Measurements from ENCODE around the gene ARL8B.

DNA sequence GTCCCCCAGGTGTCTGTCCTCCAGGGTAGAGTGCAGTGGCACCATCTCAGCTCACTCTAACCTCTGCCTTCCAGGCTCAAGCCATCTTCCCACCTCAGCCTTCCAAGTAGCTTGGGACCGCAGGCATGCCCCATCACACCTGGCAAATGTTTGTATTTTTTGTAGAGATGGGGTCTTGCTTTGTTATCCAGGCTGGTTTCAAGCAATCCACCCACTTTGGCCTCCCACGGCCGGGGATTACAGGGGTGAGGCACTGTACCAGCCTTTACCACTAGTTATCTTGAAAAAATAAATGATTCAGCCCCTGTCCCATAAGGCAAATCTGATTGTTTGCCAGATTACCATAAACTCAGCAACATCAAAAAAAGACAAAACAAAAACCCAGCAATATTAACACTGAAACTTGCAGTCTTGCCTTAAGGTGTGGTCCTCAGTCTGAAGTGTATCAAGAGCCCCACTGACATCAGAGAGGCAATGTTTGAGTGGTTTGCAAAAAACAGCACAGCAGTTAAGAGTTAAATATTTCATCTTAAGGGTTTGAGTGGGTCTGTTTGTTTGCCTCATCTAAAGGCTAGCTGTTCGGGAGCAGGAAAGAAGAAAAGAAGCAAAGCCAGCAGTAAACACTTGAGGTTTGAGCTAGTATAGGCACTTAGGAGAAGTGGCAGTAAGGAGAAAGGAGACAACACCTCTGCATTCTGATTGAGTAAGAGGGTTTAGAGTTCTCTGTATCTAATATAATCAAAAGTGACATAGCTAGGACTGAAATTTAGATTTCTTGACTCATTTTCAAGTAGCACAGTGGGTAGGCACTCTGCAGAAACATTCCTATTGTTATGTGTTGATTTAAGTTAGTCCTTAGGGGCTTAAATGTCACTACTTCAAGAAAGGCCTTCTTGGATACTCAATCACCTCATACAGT, 39.1 kb downstream of the ARL8B start:
- TF ChIP-seq CTCF (conservative IDR thresholded peaks at IDR 0.05; ENCODE audit: low read depth, low read length): no peak
- TF ChIP-seq EZH2 (IDR thresholded peaks at IDR 0.05; ENCODE audit: borderline replicate concordance, low read depth, low read length, poor library complexity, severe bottlenecking): no peak
